ENCODE results near the gene IMMP2L.

The IMMP2L gene

DNA sequence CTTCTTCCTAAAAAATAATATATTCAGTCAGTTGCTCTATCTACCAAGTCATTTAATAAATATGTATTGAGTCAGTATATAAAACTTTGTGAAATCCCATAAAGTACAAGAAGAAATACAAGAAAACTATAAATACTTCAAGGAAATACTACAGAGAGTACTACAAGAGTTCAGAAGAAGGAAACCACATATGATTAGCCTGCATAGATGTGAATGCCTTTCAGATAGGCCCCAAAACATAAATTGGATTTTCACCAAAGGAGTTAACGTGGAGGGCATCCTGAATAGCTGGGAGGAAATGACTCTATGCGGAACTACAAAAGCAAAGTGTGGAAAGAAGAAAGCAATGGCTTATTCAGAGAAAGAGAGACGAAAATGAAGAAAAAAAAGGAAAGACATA lies 351.3 kb downstream of the IMMP2L start:
- DNase-seq (ENCODE audit: low spot score): no peak

DNA sequence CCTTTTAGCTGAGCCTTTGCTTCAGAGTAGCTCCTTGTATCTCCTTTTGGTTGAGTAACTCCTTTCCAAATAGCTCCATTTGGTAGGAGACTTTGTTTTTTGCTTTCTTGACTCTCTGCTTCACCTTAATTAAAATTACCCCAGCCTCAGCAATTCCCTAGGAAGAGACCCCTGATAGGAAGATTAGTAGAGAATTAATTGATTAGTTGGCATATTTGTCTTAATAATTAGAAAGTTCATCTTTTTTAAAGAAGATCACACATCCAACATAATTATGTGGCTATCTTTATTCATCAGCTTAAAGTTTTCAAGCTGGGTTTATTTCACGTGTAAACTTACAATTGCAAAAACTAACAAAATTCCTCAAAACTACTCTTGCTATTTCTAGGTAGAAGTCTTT lies 352.2 kb downstream of the IMMP2L start:
- DNase-seq (ENCODE audit: low spot score): no peak

- DNase-seq (ENCODE audit: low spot score): no peak
These were observed 357.0 kb downstream of the IMMP2L start for GRCh38 chr7:111205251-111205650.

- no peak for DNase-seq (ENCODE audit: low spot score)
These were observed 360.0 kb downstream of the IMMP2L start for GRCh38 chr7:111202321-111202720.

GRCh38 chr7:111199643-111200042 lies 362.6 kb downstream of the IMMP2L start:
- no peak for DNase-seq (ENCODE audit: low spot score)

GRCh38 chr7:111198255-111198654 lies 364.0 kb downstream of the IMMP2L start:
- DNase-seq (ENCODE audit: low spot score): no peak

- no peak for DNase-seq (ENCODE audit: low spot score)
These were observed 365.6 kb downstream of the IMMP2L start for GRCh38 chr7:111196655-111197054.

GRCh38 chr7:111192614-111193413 lies 369.5 kb downstream of the IMMP2L start:
- no peak for DNase-seq (ENCODE audit: low spot score)

DNA sequence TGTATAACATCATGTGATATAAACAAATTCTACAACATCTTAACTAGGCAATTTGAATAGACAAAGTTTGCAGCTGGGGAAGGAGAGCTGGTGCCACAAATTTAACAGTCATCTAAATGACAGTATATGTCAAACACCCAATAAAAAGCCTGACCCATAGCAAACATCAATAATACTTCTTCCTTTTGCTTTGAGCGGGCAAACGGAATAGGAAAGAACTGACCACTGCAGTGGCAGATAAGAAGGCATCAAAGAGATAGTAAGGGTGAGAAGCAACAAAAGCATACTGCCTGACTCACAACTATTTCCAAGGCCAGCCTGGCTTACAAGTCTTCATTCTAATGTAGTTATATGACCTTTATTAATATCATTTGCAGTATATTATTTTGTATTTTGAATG lies 371.5 kb downstream of the IMMP2L start:
- no peak for DNase-seq (ENCODE audit: low spot score)

DNA sequence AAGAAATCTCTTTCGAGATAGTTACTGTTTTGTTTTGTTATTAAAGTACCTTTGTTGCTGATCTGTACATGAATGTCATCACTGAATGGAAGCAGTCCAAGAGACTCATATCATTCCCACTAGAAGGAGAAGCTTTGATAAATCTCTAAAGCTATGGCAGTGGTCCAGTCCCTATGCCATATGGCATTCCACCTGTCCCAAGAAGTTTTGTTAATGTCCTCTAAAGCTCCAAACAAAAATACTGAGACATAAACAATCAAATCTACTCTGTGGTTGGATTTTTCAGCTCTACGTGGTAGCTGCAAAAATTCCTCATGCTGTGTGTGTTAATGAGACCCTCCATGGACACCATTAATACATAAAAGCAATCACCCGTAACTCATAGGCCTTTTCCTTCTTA lies 377.3 kb downstream of the IMMP2L start:
- no peak for DNase-seq (ENCODE audit: low spot score)

GRCh38 chr7:111183321-111183720 lies 379.0 kb downstream of the IMMP2L start:
- no peak for DNase-seq (ENCODE audit: low spot score)

- no peak for DNase-seq (ENCODE audit: low spot score)
These were observed 382.0 kb downstream of the IMMP2L start for GRCh38 chr7:111180338-111180737.

- no peak for DNase-seq (ENCODE audit: low spot score)
These were observed 386.3 kb downstream of the IMMP2L start for GRCh38 chr7:111175908-111176441.

DNA sequence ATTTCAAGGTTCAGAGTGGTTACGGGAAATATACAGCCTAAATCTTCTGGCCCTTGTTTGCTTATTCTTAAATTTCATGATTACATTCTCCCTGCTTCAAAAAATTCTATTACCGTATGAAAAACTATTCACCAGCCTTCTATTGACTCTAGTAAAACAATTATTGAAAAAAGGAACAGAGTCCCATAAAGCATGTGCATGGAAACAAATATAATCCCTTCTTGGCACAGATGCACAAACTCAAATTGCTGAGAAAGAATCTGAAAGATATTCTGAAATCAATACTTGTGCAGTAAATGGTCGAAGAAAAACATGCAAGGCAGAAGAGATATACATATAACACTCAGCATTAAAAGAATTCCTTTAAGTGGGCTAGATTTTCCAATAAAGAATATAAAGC lies 387.8 kb downstream of the IMMP2L start:
- no peak for DNase-seq (ENCODE audit: low spot score)

DNA sequence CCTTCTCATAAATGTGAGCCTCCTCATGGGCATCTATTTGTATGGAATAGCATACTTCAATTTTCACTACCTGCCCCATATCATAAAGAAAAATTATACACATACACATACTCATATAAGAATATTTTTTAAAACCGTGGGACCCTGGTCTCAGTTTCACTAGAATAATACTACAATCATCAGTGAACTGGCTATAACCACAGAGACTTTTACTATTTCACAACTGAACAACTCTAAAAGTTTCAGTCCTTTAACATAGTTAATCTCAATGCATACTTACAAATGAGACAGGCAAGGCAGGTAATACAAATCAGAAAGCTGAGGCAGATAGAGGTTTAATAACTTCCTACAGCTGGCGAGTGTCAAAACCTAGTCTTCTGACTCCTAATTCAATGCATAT lies 388.3 kb downstream of the IMMP2L start:
- DNase-seq (ENCODE audit: low spot score): no peak

GRCh38 chr7:111173528-111173927 lies 388.8 kb downstream of the IMMP2L start:
- DNase-seq (ENCODE audit: low spot score): no peak

- DNase-seq (ENCODE audit: low spot score): no peak
These were observed 389.6 kb downstream of the IMMP2L start for GRCh38 chr7:111172564-111173257.

- DNase-seq (ENCODE audit: low spot score): no peak
These were observed 394.1 kb downstream of the IMMP2L start for GRCh38 chr7:111168182-111168581.

- no peak for DNase-seq (ENCODE audit: low spot score)
These were observed 397.9 kb downstream of the IMMP2L start for GRCh38 chr7:111164442-111164841.

- DNase-seq (ENCODE audit: low spot score): no peak
These were observed 399.6 kb downstream of the IMMP2L start for GRCh38 chr7:111162692-111163091.

GRCh38 chr7:111160297-111160696 lies 402.0 kb downstream of the IMMP2L start:
- no peak for DNase-seq (ENCODE audit: low spot score)

GRCh38 chr7:111159426-111159825 lies 402.9 kb downstream of the IMMP2L start:
- DNase-seq (ENCODE audit: low spot score): no peak

- DNase-seq (ENCODE audit: low spot score): no peak
These were observed 411.6 kb downstream of the IMMP2L start for GRCh38 chr7:111150709-111151108.
